OCI-LY3 (cell line): ENCODE data around the gene NCK2.

ENCODE experiments used
- CTCF ChIP-seq: fragments of 200-600, 300-600 bp; sonication (generic); IDR thresholded peaks from 2 replicates; pipeline ENCODE4 v1.5.1; 2014; ENCODE audit warnings: antibody characterized with exemption, low read length, low read depth
- EZH2phosphoT487 ChIP-seq: fragments of 200-600 bp; shearing (Covaris generic); IDR thresholded peaks from 2 replicates; pipeline ENCODE4 v1.6.1; 2018; ENCODE audit warnings: antibody characterized with exemption, mixed run types, low read depth

DNA sequence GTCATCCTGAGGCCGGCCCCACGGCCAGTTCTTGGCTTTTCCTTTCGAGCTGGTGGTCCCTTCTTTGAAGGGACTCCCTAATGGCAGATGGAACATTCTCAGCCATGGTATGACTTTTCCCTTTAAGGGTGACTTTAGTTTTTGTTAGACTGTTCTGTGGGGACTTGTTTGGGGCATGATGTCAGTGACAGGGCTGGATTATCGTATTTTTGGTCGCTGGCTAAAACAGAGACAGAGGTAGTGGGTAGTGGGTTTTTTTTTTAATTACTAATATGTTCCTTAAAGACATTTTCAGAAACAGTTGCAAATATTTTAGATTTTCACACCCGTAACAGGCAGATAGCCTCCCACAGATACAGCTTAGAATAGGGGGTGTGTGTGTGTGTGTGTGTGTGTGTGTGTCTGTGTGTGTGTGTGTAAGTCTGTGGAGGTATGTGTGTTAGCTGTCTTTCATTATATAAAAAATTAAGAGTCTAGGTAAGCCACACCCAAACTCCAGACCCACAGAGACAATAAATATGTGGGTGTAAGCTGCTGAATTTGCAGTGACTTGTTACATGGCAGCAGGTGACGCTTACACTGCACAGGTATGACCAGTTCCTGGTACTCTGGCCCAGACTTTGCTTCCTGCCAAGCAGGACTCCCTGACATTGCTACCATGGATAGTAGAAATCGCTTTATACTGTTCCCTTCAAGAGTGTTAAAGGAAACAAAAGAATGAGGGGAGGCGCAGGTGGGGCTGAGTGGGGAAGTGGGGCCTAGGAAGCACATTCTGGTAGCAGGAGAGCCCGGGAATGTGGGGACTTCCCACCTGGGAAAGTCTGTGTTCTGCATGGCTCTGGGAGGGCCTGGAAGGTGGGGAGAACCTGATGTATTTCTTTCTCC, 20.9 kb downstream of the NCK2 start:
- no peak for TF ChIP-seq CTCF
- TF ChIP-seq EZH2phosphoT487, result no peak
